ENCODE data around the gene SLC9A3.

- TF ChIP-seq ZNF768 (tag by site-specific recombination; IDR thresholded peaks at IDR 0.05) (no peak), ZNF423 (tag by site-specific recombination; IDR thresholded peaks at IDR 0.05) (no peak), ATF2 (tag by site-specific recombination; IDR thresholded peaks at IDR 0.05; ENCODE audit: low read depth) (no peak), ZNF146 (tag by site-specific recombination; IDR thresholded peaks at IDR 0.05) (no peak), CTCF (tag by site-specific recombination; IDR thresholded peaks at IDR 0.05) (no peak), GLIS1 (tag by site-specific recombination; IDR thresholded peaks at IDR 0.05) (no peak), YY1 (tag by site-specific recombination; IDR thresholded peaks at IDR 0.05) (no peak)
Measured at GRCh38 chr5:476102-476813, 48.0 kb downstream of the SLC9A3 start.
